Mammary epithelial cell (primary cell): ENCODE data around the gene RCBTB2.

ENCODE experiments used
- EZH2 ChIP-seq: IDR thresholded peaks from 2 replicates; pipeline ENCODE4 v1.6.1; 2012; ENCODE audit warnings: low read length, inconsistent platforms, borderline replicate concordance
- TF ChIP-seq, protein P1 (sequence below), 2 donors: IDR thresholded peaks in 1 of 2; conservative IDR thresholded peaks in 1 of 2; 2 replicates each; pipeline ENCODE4 v1.5.1; 2011 to 2012; ENCODE audit warnings: inconsistent platforms in 2 of 2, low read length in 2 of 2, mild to moderate bottlenecking in 2 of 2, control low read depth in 1 of 2, low read depth in 1 of 2; ENCODE audit not compliant: insufficient read depth in 1 of 2; ENCODE audit errors: extremely low read depth in 1 of 2

DNA sequence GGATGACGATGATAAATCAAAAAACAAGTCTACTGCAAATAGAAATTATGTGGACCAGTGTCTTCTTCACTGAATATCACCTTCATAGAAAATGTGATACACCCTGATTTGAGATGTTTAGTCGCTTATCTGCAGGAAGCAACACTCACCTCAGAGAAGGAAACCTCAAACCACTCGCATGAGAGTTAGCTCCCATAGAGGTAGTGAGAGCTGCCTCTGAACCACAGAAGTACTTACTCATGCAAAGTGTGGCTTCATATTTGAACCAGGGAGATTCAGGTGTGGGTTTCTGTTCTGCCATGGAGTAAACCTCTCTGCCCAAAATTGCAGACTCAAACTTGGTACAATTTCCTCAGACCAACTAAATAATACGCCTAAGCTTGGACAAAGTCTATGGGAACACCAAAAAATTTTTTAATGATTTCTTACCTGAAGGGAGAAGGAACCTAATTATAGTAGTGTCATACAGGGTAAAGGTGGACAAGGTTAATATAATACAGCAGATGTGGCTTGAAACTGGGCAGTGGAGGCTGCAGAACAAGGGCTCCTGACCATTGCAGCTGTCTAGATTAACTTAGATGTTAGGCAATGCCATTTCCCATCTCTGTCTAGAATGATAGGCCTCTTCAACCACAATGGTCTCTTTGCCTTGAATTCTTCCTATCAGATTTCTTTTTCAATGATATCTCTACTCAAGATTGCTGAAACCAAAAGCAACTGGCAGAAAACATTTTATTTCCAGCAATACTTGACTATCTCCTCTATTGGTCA lies 29.6 kb upstream of the RCBTB2 start:
- TF ChIP-seq, protein P1, sequence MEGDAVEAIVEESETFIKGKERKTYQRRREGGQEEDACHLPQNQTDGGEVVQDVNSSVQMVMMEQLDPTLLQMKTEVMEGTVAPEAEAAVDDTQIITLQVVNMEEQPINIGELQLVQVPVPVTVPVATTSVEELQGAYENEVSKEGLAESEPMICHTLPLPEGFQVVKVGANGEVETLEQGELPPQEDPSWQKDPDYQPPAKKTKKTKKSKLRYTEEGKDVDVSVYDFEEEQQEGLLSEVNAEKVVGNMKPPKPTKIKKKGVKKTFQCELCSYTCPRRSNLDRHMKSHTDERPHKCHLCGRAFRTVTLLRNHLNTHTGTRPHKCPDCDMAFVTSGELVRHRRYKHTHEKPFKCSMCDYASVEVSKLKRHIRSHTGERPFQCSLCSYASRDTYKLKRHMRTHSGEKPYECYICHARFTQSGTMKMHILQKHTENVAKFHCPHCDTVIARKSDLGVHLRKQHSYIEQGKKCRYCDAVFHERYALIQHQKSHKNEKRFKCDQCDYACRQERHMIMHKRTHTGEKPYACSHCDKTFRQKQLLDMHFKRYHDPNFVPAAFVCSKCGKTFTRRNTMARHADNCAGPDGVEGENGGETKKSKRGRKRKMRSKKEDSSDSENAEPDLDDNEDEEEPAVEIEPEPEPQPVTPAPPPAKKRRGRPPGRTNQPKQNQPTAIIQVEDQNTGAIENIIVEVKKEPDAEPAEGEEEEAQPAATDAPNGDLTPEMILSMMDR (conservative IDR thresholded peaks at IDR 0.05 in 1 of 2, IDR thresholded peaks at IDR 0.05 in 1 of 2; ENCODE audit: extremely low read depth in 1 of 2, insufficient read depth in 1 of 2, low read depth in 1 of 2, low read length in 2 of 2), result no peak
- no peak for TF ChIP-seq EZH2
